HFF-Myc (cell line): ENCODE measurements around the gene PES1.
A peak's percentile ranks its signal among the peaks of the same experiment; 100 is the strongest.
"Not testable (repeated sequence)": the region's sequence is repeated elsewhere in the genome, so short reads cannot be mapped to it uniquely, and the experiment has no call there.

Experiments used
- DNase-seq: peaks from one replicate; pipeline ENCODE4 v3.0.0-alpha.2; 2011; ENCODE audit warnings: low read depth; ENCODE audit errors: extremely low read depth
- H3K4me3 ChIP-seq: replicated peaks from 2 replicates; pipeline ENCODE4 v1.5.1; 2011; ENCODE audit warnings: low read depth, mild to moderate bottlenecking, control low read depth, low read length
- CTCF ChIP-seq: IDR thresholded peaks from 2 replicates; pipeline ENCODE4 v1.5.1; 2012; ENCODE audit warnings: mild to moderate bottlenecking, low read depth, low read length, control low read depth; ENCODE audit errors: missing control alignments

Gene PES1

GRCh38 chr22:30634471-30635233 is 42.9 kb upstream of the PES1 start:
- H3K4me3 ChIP-seq: peak overlapping the region; percentile 40
- peak; percentile 73 for DNase-seq
- TF ChIP-seq CTCF: peak; percentile 96

- not testable (repeated sequence) for DNase-seq, H3K4me3 ChIP-seq
Measured at GRCh38 chr22:30631469-30631868, 39.8 kb upstream of the PES1 start.

- DNase-seq: no peak
- H3K4me3 ChIP-seq: no peak overlapping the region
- no peak for TF ChIP-seq CTCF
Measured at GRCh38 chr22:30628491-30628890, 36.8 kb upstream of the PES1 start.

- no peak for TF ChIP-seq CTCF
- H3K4me3 ChIP-seq: no peak overlapping the region
- DNase-seq: no peak
Measured at GRCh38 chr22:30627471-30627870, 35.8 kb upstream of the PES1 start.

- no peak overlapping the region for H3K4me3 ChIP-seq
- DNase-seq: no peak
- no peak for TF ChIP-seq CTCF
Measured at GRCh38 chr22:30626413-30626812, 34.7 kb upstream of the PES1 start.

GRCh38 chr22:30619909-30620308 is 28.2 kb upstream of the PES1 start:
- not testable (repeated sequence) for H3K4me3 ChIP-seq, DNase-seq

GRCh38 chr22:30617819-30618218 is 26.1 kb upstream of the PES1 start:
- DNase-seq: no peak
- no peak overlapping the region for H3K4me3 ChIP-seq
- no peak for TF ChIP-seq CTCF

- TF ChIP-seq CTCF: no peak
- no peak for DNase-seq
- no peak overlapping the region for H3K4me3 ChIP-seq
Measured at GRCh38 chr22:30615543-30615954, 23.8 kb upstream of the PES1 start.
